Activated CD4-positive, alpha-beta T cell treated with anti-CD3 and anti-CD28 coated beads, Interleukin-2, amount 10 ng/mL, durations not matched to agents 7 days and 5 days (primary cell): ENCODE results near the gene REEP2. TPM values are rescaled to one million over a fixed set of nuclear protein-coding genes. Genes with fewer than 3 reads are reported as not detected.

Experiments used
- CTCF ChIA-PET: fragments of 350-600 bp; sonication (Branson Sonifier 250); formaldehyde crosslinking; loops from one replicate; lab custom pipeline; 2021; ENCODE audit warnings: antibody characterized with exemption; lab: Charles Lee
- POLR2A ChIA-PET: fragments of 350-600 bp; sonication (Branson Sonifier 250); formaldehyde crosslinking; loops from one replicate; lab custom pipeline; 2021; ENCODE audit warnings: antibody characterized with exemption; lab: Charles Lee
- DNase-seq: peaks from one replicate; pipeline ENCODE4 v3.0.0-alpha.2; 2020
- H3K27ac Mint-ChIP-seq: one replicate; pipeline ENCODE4 v1.8.0; 2021; ENCODE audit warnings: mild to moderate bottlenecking, moderate library complexity, mixed read lengths
- H3K27me3 Mint-ChIP-seq: one replicate; pipeline ENCODE4 v1.8.0; 2021; ENCODE audit warnings: mixed read lengths
- H3K36me3 Mint-ChIP-seq: one replicate; pipeline ENCODE4 v1.8.0; 2021; ENCODE audit warnings: low read depth, mixed read lengths
- H3K4me1 Mint-ChIP-seq: one replicate; pipeline ENCODE4 v1.8.0; 2021; ENCODE audit warnings: mixed read lengths
- H3K4me3 Mint-ChIP-seq: one replicate; pipeline ENCODE4 v1.8.0; 2021; ENCODE audit warnings: mild to moderate bottlenecking, moderate library complexity, mixed read lengths
- H3K9me3 Mint-ChIP-seq: one replicate; pipeline ENCODE4 v1.8.0; 2021; ENCODE audit warnings: mixed read lengths
- total RNA-seq, 2 experiments: library from RNA; stranded (reverse); gene quantifications; one replicate each; pipeline ENCODE4 v1.2.3, GENCODE V29; 2021

The REEP2 gene
- total RNA-seq, 2 experiments from 2014 or later = 0.62 to 0.77 TPM

DNA sequence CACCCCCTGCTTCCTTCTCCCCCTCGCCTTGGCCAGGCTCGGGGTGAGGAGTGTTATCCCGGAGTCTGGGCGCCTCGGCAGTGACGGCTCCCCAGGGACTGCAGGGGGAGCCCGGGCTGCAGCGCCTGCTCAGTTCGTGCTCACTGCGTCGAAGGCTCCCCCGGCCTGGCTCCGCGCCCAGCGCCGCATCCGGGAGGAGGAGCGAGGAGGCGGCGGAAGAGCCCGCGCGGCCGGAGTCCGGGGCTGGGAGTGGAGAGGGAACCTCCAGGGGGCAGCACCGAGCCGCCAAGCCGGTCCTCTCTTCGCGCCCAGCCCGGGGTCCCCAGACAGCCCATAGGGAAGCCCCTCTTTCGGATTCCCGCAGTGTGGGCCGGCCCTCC lies 25.1 kb downstream of the REEP2 start:
- Mint-ChIP-seq H3K4me1 (peaks cover 36% of the 10 kb centered on the region), H3K27ac (peak overlapping the region; percentile 95), H3K9me3 (no peaks in the 10 kb centered on the region), H3K27me3 (peaks cover 18% of the 10 kb centered on the region), H3K36me3 (no peaks in the 10 kb centered on the region), H3K4me3 (peak overlapping the region; percentile 85)
- CTCF ChIA-PET = interaction anchor here (0.6 to 4.2 kb wide), 18 partner anchors 9 to 433 kb away, joined by 3 to 30 read pairs (median 6); partner anchors contain the start of genes ETF1 and REEP2
- DNase-seq = peak; percentile 90
- POLR2A ChIA-PET = no interaction called here

DNA sequence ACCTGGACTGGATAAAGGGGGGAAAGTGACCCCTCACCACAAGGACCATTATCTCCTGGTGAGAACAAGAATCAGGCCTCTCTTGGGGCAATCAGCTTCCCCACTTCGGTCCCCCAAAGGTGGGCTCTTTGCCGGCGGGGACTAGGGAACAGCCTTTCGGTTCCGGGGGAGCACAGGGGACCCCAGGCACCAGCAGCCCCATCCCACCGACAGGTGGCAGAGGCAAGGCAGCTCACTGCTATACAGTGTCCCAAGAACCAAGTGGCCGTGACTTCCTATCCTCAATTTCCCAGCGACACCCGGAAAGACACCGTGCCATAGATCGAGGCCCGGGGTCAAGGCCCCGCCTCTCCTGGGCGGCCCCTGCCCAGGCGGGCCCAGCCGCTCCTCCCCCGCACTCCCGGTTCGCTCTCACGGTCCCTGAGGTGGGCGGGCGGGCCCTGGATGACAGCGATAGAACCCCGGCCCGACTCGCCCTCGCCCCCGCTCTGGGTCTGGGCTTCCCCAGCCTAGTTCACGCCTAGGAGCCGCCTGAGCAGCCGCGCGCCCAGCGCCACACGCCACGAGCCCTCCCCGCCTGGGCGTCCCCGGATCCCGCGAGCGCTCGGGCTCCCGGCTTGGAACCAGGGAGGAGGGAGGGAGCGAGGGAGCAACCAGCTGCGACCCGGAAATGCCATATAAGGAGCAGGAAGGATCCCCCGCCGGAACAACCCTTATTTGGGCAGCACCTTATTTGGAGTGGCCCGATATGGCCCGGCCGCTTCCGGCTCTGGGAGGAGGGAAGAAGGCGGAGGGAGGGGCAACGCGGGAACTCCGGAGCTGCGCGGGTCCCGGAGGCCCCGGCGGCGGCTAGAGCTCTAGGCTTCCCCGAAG lies 25.8 kb downstream of the REEP2 start:
- Mint-ChIP-seq H3K9me3 (no peaks in the 10 kb centered on the region), H3K36me3 (no peaks in the 10 kb centered on the region), H3K27me3 (peaks cover 18% of the 10 kb centered on the region), H3K4me1 (peaks cover 30% of the 10 kb centered on the region), H3K27ac (peak overlapping the region; percentile 95), H3K4me3 (peak overlapping the region; percentile 85)
- DNase-seq = peak; percentile 98
- POLR2A ChIA-PET = interaction anchor here (0.6 to 0.7 kb wide), 2 partner anchors 169 to 829 kb away, joined by 5 read pairs; partner anchors contain the start of gene MATR3
- CTCF ChIA-PET = interaction anchor here (0.6 to 4.2 kb wide), 26 partner anchors 9 to 434 kb away, joined by 3 to 30 read pairs (median 6); partner anchors contain the start of genes ETF1, KDM3B and REEP2

DNA sequence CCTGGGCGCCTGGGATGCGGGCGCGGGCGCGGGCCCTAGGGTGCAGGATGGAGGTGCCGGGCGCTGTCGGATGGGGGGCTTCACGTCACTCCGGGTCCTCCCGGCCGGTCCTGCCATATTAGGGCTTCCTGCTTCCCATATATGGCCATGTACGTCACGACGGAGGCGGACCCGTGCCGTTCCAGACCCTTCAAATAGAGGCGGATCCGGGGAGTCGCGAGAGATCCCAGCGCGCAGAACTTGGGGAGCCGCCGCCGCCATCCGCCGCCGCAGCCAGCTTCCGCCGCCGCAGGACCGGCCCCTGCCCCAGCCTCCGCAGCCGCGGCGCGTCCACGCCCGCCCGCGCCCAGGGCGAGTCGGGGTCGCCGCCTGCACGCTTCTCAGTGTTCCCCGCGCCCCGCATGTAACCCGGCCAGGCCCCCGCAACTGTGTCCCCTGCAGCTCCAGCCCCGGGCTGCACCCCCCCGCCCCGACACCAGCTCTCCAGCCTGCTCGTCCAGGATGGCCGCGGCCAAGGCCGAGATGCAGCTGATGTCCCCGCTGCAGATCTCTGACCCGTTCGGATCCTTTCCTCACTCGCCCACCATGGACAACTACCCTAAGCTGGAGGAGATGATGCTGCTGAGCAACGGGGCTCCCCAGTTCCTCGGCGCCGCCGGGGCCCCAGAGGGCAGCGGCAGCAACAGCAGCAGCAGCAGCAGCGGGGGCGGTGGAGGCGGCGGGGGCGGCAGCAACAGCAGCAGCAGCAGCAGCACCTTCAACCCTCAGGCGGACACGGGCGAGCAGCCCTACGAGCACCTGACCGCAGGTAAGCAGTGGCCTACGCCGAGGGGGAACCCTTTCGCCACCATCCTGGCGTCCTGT lies 26.6 kb downstream of the REEP2 start, which contains the start of gene EGR1:
Gene EGR1 (plus strand): TSS at position 219 of the 864 bp plus-strand sequence. CDS start 283 bp downstream, at position 502.
- peak; percentile 95 for DNase-seq
- H3K27me3 Mint-ChIP-seq = peaks cover 18% of the 10 kb centered on the region
- POLR2A ChIA-PET = interaction anchor here (0.6 to 0.7 kb wide), 4 partner anchors 10 to 828 kb away, joined by 3 to 9 read pairs (median 6); partner anchors contain the start of gene MATR3
- CTCF ChIA-PET = interaction anchor here (0.7 to 4.2 kb wide), 22 partner anchors 10 to 620 kb away, joined by 3 to 30 read pairs (median 7); partner anchors contain the start of genes ETF1, KDM3B and REEP2
- H3K27ac Mint-ChIP-seq = peak within 1 kb of the TSS; percentile 95
- peaks cover 22% of the 10 kb centered on the region for H3K4me1 Mint-ChIP-seq
- no peaks in the 10 kb centered on the region for H3K9me3 Mint-ChIP-seq
- peak within 1 kb of the TSS; percentile 85 for H3K4me3 Mint-ChIP-seq
- no peaks in the 10 kb centered on the region for H3K36me3 Mint-ChIP-seq

DNA sequence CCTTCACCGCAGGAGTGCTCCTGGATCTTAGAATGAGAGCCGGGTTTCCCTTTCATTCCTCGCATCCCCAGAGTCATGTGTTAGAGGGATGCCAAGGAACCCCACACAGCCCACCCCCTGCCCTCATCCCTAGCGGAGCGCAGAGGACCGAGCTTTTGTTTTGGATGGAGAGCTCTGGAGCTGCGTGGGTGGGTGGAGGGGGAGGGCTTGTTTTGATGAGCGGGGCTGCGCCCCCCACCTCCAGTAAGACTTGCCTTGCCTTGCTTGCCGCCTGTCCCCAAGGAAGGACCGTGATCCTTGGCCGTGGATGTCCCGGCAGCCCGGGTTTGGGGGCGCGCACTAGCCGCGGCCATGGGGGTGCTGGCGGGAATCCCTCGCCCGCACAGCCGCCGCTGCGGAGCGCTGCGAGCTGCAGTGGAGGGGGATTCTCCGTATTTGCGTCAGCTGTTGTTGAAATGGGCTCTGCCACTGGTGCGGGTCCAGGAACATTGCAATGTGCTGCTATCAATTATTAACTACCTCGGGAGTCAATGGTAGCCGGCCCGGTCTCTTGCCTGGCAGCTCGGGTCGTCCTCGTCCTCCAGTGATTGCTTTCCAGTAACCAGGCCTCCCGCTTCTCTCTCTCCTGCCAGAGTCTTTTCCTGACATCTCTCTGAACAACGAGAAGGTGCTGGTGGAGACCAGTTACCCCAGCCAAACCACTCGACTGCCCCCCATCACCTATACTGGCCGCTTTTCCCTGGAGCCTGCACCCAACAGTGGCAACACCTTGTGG lies 27.5 kb downstream of the REEP2 start:
- CTCF ChIA-PET = interaction anchor here (0.7 to 4.2 kb wide), 10 partner anchors 9 to 619 kb away, joined by 3 to 30 read pairs (median 8); partner anchors contain the start of gene KDM3B

DNA sequence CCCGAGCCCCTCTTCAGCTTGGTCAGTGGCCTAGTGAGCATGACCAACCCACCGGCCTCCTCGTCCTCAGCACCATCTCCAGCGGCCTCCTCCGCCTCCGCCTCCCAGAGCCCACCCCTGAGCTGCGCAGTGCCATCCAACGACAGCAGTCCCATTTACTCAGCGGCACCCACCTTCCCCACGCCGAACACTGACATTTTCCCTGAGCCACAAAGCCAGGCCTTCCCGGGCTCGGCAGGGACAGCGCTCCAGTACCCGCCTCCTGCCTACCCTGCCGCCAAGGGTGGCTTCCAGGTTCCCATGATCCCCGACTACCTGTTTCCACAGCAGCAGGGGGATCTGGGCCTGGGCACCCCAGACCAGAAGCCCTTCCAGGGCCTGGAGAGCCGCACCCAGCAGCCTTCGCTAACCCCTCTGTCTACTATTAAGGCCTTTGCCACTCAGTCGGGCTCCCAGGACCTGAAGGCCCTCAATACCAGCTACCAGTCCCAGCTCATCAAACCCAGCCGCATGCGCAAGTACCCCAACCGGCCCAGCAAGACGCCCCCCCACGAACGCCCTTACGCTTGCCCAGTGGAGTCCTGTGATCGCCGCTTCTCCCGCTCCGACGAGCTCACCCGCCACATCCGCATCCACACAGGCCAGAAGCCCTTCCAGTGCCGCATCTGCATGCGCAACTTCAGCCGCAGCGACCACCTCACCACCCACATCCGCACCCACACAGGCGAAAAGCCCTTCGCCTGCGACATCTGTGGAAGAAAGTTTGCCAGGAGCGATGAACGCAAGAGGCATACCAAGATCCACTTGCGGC lies 28.2 kb downstream of the REEP2 start:
- H3K27me3 Mint-ChIP-seq = peaks cover 19% of the 10 kb centered on the region
- peaks cover 18% of the 10 kb centered on the region for H3K4me1 Mint-ChIP-seq
- no peak for DNase-seq
- peak overlapping the region; percentile 48 for H3K4me3 Mint-ChIP-seq
- H3K36me3 Mint-ChIP-seq = no peaks in the 10 kb centered on the region
- H3K9me3 Mint-ChIP-seq = no peaks in the 10 kb centered on the region
- CTCF ChIA-PET = interaction anchor here (1.4 to 3.5 kb wide), 4 partner anchors 10 to 29 kb away, joined by 3 to 30 read pairs (median 7); no protein-coding TSS in a partner anchor
- POLR2A ChIA-PET = no interaction called here
- no peak overlapping the region for H3K27ac Mint-ChIP-seq

More for the DNA sequence above, 27.5 kb downstream of the REEP2 start:
- H3K27ac Mint-ChIP-seq = no peak overlapping the region
- DNase-seq = no peak
- peaks cover 18% of the 10 kb centered on the region for H3K27me3 Mint-ChIP-seq
- POLR2A ChIA-PET = interaction anchor here (0.7 kb wide), 2 partner anchors 10 to 113 kb away, joined by 3 to 9 read pairs; no protein-coding TSS in a partner anchor
- H3K36me3 Mint-ChIP-seq = no peaks in the 10 kb centered on the region
- no peaks in the 10 kb centered on the region for H3K9me3 Mint-ChIP-seq
- H3K4me3 Mint-ChIP-seq = peak overlapping the region; percentile 85
- peaks cover 18% of the 10 kb centered on the region for H3K4me1 Mint-ChIP-seq

DNA sequence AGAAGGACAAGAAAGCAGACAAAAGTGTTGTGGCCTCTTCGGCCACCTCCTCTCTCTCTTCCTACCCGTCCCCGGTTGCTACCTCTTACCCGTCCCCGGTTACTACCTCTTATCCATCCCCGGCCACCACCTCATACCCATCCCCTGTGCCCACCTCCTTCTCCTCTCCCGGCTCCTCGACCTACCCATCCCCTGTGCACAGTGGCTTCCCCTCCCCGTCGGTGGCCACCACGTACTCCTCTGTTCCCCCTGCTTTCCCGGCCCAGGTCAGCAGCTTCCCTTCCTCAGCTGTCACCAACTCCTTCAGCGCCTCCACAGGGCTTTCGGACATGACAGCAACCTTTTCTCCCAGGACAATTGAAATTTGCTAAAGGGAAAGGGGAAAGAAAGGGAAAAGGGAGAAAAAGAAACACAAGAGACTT lies 28.9 kb downstream of the REEP2 start:
- H3K36me3 Mint-ChIP-seq = no peaks in the 10 kb centered on the region
- H3K27me3 Mint-ChIP-seq = peaks cover 20% of the 10 kb centered on the region
- peak overlapping the region; percentile 48 for H3K4me3 Mint-ChIP-seq
- ChIA-PET POLR2A (no interaction called here), CTCF (interaction anchor here (1.4 kb wide), 2 partner anchors 10 to 18 kb away, joined by 3 to 6 read pairs; no protein-coding TSS in a partner anchor)
- H3K27ac Mint-ChIP-seq = no peak overlapping the region
- no peak for DNase-seq
- no peaks in the 10 kb centered on the region for H3K9me3 Mint-ChIP-seq
- H3K4me1 Mint-ChIP-seq = peaks cover 18% of the 10 kb centered on the region

DNA sequence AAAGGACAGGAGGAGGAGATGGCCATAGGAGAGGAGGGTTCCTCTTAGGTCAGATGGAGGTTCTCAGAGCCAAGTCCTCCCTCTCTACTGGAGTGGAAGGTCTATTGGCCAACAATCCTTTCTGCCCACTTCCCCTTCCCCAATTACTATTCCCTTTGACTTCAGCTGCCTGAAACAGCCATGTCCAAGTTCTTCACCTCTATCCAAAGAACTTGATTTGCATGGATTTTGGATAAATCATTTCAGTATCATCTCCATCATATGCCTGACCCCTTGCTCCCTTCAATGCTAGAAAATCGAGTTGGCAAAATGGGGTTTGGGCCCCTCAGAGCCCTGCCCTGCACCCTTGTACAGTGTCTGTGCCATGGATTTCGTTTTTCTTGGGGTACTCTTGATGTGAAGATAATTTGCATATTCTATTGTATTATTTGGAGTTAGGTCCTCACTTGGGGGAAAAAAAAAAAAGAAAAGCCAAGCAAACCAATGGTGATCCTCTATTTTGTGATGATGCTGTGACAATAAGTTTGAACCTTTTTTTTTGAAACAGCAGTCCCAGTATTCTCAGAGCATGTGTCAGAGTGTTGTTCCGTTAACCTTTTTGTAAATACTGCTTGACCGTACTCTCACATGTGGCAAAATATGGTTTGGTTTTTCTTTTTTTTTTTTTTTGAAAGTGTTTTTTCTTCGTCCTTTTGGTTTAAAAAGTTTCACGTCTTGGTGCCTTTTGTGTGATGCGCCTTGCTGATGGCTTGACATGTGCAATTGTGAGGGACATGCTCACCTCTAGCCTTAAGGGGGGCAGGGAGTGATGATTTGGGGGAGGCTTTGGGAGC lies 29.5 kb downstream of the REEP2 start:
- Mint-ChIP-seq H3K4me1 (peaks cover 17% of the 10 kb centered on the region), H3K4me3 (no peak overlapping the region), H3K9me3 (no peaks in the 10 kb centered on the region), H3K27ac (no peak overlapping the region), H3K36me3 (no peaks in the 10 kb centered on the region), H3K27me3 (peaks cover 20% of the 10 kb centered on the region)
- POLR2A ChIA-PET = no interaction called here
- CTCF ChIA-PET = interaction anchor here (1.4 kb wide), 1 partner anchor 18 kb away, joined by 4 read pairs; no protein-coding TSS in a partner anchor
- DNase-seq = no peak

DNA sequence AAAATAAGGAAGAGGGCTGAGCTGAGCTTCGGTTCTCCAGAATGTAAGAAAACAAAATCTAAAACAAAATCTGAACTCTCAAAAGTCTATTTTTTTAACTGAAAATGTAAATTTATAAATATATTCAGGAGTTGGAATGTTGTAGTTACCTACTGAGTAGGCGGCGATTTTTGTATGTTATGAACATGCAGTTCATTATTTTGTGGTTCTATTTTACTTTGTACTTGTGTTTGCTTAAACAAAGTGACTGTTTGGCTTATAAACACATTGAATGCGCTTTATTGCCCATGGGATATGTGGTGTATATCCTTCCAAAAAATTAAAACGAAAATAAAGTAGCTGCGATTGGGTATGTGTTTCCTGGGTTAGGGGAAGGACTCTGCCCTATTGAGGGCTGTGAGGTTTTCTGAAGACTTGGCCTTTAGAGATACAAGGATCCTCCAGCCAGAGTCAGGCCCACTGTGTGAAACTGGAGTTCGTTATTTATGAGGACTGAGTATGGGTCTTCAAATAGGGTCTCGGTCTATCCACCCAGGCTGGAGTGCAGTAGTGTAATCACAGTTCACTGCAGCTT lies 30.2 kb downstream of the REEP2 start:
- POLR2A ChIA-PET = no interaction called here
- DNase-seq = no peak

DNA sequence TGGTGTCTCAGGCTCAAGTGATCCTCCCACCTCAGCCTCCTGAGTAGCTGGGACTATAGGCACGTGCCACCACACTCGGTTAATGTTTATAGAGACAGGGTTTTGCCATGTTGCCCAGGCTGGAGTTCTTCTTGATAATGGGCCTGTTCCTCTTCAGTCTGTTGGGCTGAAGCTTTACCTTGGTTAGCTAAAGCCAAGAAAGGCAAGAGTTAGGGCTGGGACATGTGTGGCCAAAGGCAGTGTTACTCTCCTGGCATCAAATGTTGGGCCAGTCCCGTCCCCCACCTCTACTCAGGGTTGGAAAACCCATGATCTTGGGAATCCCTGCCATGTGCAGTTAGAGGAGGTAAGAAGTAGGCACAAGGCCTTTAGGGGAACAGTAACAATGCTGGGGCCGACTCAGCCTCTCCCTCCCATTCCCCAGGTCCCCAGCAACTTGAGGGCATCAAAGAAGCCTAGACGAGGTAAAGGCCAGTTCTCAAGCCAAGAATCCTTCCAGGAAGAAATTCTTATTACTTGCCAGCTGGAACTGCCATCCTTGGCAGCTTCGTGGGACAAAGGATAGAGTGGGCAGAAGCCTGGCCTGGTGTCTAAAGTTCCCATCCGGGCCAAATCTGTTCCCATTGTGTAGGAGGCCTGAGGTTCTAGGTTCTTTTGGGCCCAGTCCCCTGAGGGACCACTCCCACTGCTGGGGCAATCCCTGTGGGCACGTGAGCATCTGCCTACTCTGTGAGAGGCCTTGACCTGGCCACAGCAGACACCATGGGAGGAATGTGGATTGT lies 30.9 kb downstream of the REEP2 start:
- Mint-ChIP-seq H3K4me3 (no peak overlapping the region), H3K4me1 (peaks cover 13% of the 10 kb centered on the region), H3K27me3 (peaks cover 24% of the 10 kb centered on the region), H3K27ac (no peak overlapping the region), H3K36me3 (no peaks in the 10 kb centered on the region), H3K9me3 (no peaks in the 10 kb centered on the region)
- DNase-seq = no peak
- POLR2A ChIA-PET = no interaction called here
- CTCF ChIA-PET = interaction anchor here (0.6 to 1.4 kb wide), 2 partner anchors 10 to 19 kb away, joined by 4 read pairs; no protein-coding TSS in a partner anchor

More for the DNA sequence above, 30.2 kb downstream of the REEP2 start:
- CTCF ChIA-PET = interaction anchor here (0.6 to 1.4 kb wide), 2 partner anchors 11 to 19 kb away, joined by 4 read pairs; no protein-coding TSS in a partner anchor
- Mint-ChIP-seq H3K4me3 (no peak overlapping the region), H3K9me3 (no peaks in the 10 kb centered on the region), H3K27ac (no peak overlapping the region), H3K4me1 (peaks cover 13% of the 10 kb centered on the region), H3K27me3 (peaks cover 23% of the 10 kb centered on the region), H3K36me3 (no peaks in the 10 kb centered on the region)
